K562 (cell line): ENCODE measurements around the gene ACBD6. TPM values are rescaled to one million over a fixed set of nuclear protein-coding genes. Genes with fewer than 3 reads are reported as not detected.

Experiments used
- ZBTB40 ChIP-seq, 2 experiments: fragments of 450-650 bp in 1 of 2; sonication (generic) in 1 of 2; formaldehyde crosslinking in 1 of 2; IDR thresholded peaks; 2 replicates each; pipeline versions ENCODE4 v1.7.1 to v1.9.0; 2016 to 2022; ENCODE audit warnings: inconsistent platforms in 1 of 2, mild to moderate bottlenecking in 1 of 2, missing genetic modification reagents in 1 of 2
- polyA plus RNA-seq, 8 experiments: library from polyadenylated mRNA; depleted of rRNA in 4 of 8; stranded (reverse) in 5 of 8; unstranded in 3 of 8; fragments of >200 nt; fragmentation: Nextera tagmentation in 2 of 8; fragmentation: Illumina TruSeq in 1 of 8; extraction: Ambion mirVana in 2 of 8; extraction: Trizol in 1 of 8; gene quantifications; 2 replicates each; pipeline versions ENCODE4 v1.2.1 to v1.2.3, GENCODE V29; 2011 to 2014; ENCODE audit warnings: inconsistent platforms in 1 of 8, missing spikeins in 1 of 8
- total RNA-seq, 7 experiments: library from RNA; depleted of rRNA in 6 of 7; stranded (reverse); fragments of >200 nt in 6 of 7; fragmentation: Illumina TruSeq in 2 of 7; extraction: Trizol in 2 of 7; gene quantifications; 2 replicates each; pipeline versions ENCODE4 v1.2.1 to v1.2.3, GENCODE V29; 2011 to 2021; ENCODE audit warnings: low replicate concordance in 1 of 7

Gene ACBD6
- total and polyA plus RNA-seq, 9 of the 15 experiments (the other 6 are each of a cell fraction or from before 2014, with no cell fraction given): 16.9 to 107 (median 77.7) TPM

GRCh38 chr1:180239145-180240096 lies 263.0 kb downstream of the ACBD6 start (continued):
- TF ChIP-seq ZBTB40 (IDR thresholded peaks at IDR 0.05) (no peak), ZBTB40 (CRISPR knock-in tag; IDR thresholded peaks at IDR 0.05) (no peak)
- TF ChIP-seq, all 486 proteins: peak for 2
